A673 (cell line): Measurements from ENCODE around the gene TSR3. TPM values are rescaled to one million over a fixed set of nuclear protein-coding genes. Genes with fewer than 3 reads are reported as not detected.

Source experiments
- BruUV-seq: library from RNA; stranded (reverse); fragments of 400-500 nt; replicated peaks from 2 replicates; lab custom pipeline; 2021; lab: Mats Ljungman, UMichigan
- CTCF ChIA-PET: fragments of 300-600 bp; sonication (Branson Sonifier 250); formaldehyde crosslinking; loops from one replicate; lab custom pipeline; 2022; ENCODE audit warnings: antibody characterized with exemption; lab: Charles Lee
- POLR2A ChIA-PET: fragments of 300-600 bp; sonication (Branson Sonifier 250); formaldehyde crosslinking; loops from one replicate; lab custom pipeline; 2022; ENCODE audit warnings: antibody characterized with exemption; ENCODE audit not compliant: low non-redundant PET; lab: Charles Lee
- DNase-seq: peaks from one replicate; pipeline ENCODE4 v3.0.0-alpha.2; 2015; ENCODE audit warnings: low spot score
- H3K27ac ChIP-seq: fragments of 200-600 bp; sonication (generic); 2 replicates; pipeline ENCODE4 v1.5.1; 2016; ENCODE audit warnings: mixed run types, low read depth, mild to moderate bottlenecking, mixed read lengths, antibody characterized with exemption, low read length; ENCODE audit not compliant: poor library complexity, severe bottlenecking
- H3K27me3 ChIP-seq: fragments of 200-600 bp; sonication (generic); replicated peaks from 2 replicates; pipeline ENCODE4 v1.6.1; 2017; ENCODE audit warnings: mixed run types, low read depth, mild to moderate bottlenecking, mixed read lengths, antibody characterized with exemption, low read length; ENCODE audit not compliant: insufficient read depth, poor library complexity
- H3K36me3 ChIP-seq: fragments of 200-600 bp; sonication (generic); 2 replicates; pipeline ENCODE4 v1.6.1; 2016; ENCODE audit warnings: mixed run types, mild to moderate bottlenecking, mixed read lengths, antibody characterized with exemption, low read length; ENCODE audit not compliant: insufficient read depth, poor library complexity, severe bottlenecking
- H3K4me1 ChIP-seq: fragments of 200-600 bp; sonication (generic); 2 replicates; pipeline ENCODE4 v1.6.1; 2017; ENCODE audit warnings: mixed run types, mild to moderate bottlenecking, mixed read lengths, antibody characterized with exemption, low read length; ENCODE audit not compliant: insufficient read depth, poor library complexity, severe bottlenecking
- H3K4me3 ChIP-seq: fragments of 200-600 bp; sonication (generic); 2 replicates; pipeline ENCODE4 v1.5.1; 2016; ENCODE audit warnings: low read depth, mixed run types, mild to moderate bottlenecking, mixed read lengths, low read length; ENCODE audit not compliant: poor library complexity, severe bottlenecking
- H3K9me3 ChIP-seq: fragments of 200-600 bp; sonication (generic); 2 replicates; pipeline ENCODE4 v1.6.1; 2016; ENCODE audit warnings: mixed run types, low read depth, mild to moderate bottlenecking, mixed read lengths, antibody characterized with exemption, low read length; ENCODE audit not compliant: poor library complexity, severe bottlenecking
- CTCF ChIP-seq: fragments of 300-800, 200-600 bp; sonication (generic); conservative IDR thresholded peaks from 2 replicates; pipeline ENCODE4 v1.5.1; 2017; ENCODE audit warnings: low read depth, mild to moderate bottlenecking, antibody characterized with exemption, low read length, moderate library complexity, mixed read lengths
- EZH2 ChIP-seq: fragments of 200-600 bp; sonication (generic); IDR thresholded peaks from 2 replicates; pipeline ENCODE4 v1.6.1; 2017; ENCODE audit warnings: borderline replicate concordance, low read depth, mild to moderate bottlenecking, mixed read lengths, antibody characterized with exemption, low read length; ENCODE audit not compliant: poor library complexity, severe bottlenecking
- intact Hi-C: fragments of 100-400 bp; cut with micrococcal nuclease; formaldehyde crosslinking; loops from one replicate; pipeline ENCODE4 v1.10.0; 2022; ENCODE audit not compliant: unreplicated experiment
- total RNA-seq: library from RNA; stranded (reverse); gene quantifications from 2 replicates; pipeline ENCODE4 v1.2.3, GENCODE V29; 2021

The TSR3 gene
- total RNA-seq, 1 experiment from 2014 or later = 57.2 TPM

- ChIA-PET CTCF (interaction anchor here (1.0 kb wide), 1 partner anchor 380 kb away, joined by 3 read pairs; no protein-coding TSS in a partner anchor), POLR2A (no interaction called here)
- H3K36me3 ChIP-seq = peaks cover 4% of the 10 kb centered on the region
- no peaks in the 10 kb centered on the region for H3K27me3 ChIP-seq
- BruUV-seq = no TSS peak
- no peaks in the 10 kb centered on the region for H3K9me3 ChIP-seq
- H3K4me1 ChIP-seq = peaks cover 8% of the 10 kb centered on the region
- no peak overlapping the region for H3K27ac ChIP-seq
- intact Hi-C loops = no loop called here
- no peak for TF ChIP-seq CTCF
- no peak for TF ChIP-seq EZH2
- no peak for DNase-seq
- H3K4me3 ChIP-seq = no peak overlapping the region
These were observed 5.8 kb downstream of the TSR3 start for GRCh38 chr16:1345651-1346421.

- ChIA-PET POLR2A (no interaction called here), CTCF (interaction anchor here (1.0 kb wide), 1 partner anchor 381 kb away, joined by 3 read pairs; no protein-coding TSS in a partner anchor)
- no peaks in the 10 kb centered on the region for H3K9me3 ChIP-seq
- no peak overlapping the region for H3K27ac ChIP-seq
- BruUV-seq = no TSS peak
- intact Hi-C loops = no loop called here
- peaks cover 7% of the 10 kb centered on the region for H3K4me1 ChIP-seq
- H3K27me3 ChIP-seq = no peaks in the 10 kb centered on the region
- H3K4me3 ChIP-seq = no peak overlapping the region
- TF ChIP-seq CTCF = no peak
- no peak for TF ChIP-seq EZH2
- peaks cover 4% of the 10 kb centered on the region for H3K36me3 ChIP-seq
- DNase-seq = no peak
These were observed 6.6 kb downstream of the TSR3 start for GRCh38 chr16:1345087-1345486.

GRCh38 chr16:1344499-1344898, 7.2 kb downstream of the TSR3 start:
- ChIA-PET POLR2A (no interaction called here), CTCF (no interaction called here)

More at GRCh38 chr16:1344499-1344898, 7.2 kb downstream of the TSR3 start:
- TF ChIP-seq CTCF (no peak), EZH2 (no peak)
- H3K9me3 ChIP-seq = no peaks in the 10 kb centered on the region
- H3K4me1 ChIP-seq = peaks cover 7% of the 10 kb centered on the region
- H3K27me3 ChIP-seq = no peaks in the 10 kb centered on the region
- H3K36me3 ChIP-seq = peaks cover 4% of the 10 kb centered on the region
- intact Hi-C loops = no loop called here
- DNase-seq = no peak
- BruUV-seq = no TSS peak
- no peak overlapping the region for H3K4me3 ChIP-seq
- no peak overlapping the region for H3K27ac ChIP-seq
